ENCODE results near the gene CST7. TPM values are rescaled to one million over a fixed set of nuclear protein-coding genes. Genes with fewer than 3 reads are reported as not detected.

The CST7 gene, protein sequence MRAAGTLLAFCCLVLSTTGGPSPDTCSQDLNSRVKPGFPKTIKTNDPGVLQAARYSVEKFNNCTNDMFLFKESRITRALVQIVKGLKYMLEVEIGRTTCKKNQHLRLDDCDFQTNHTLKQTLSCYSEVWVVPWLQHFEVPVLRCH
- total RNA-seq: 11.7 TPM
- long read RNA-seq, transcript CST7-201 (4 exons, 930 nt): major isoform, 15 of 17 reads
- long read RNA-seq, partial matches to known transcripts: 0 of 17 reads
- long read RNA-seq, other reads (novel, unspliced or antisense): 2 of 17 reads

- peak within 1 kb of the TSS; percentile 39 for H3K4me3 ChIP-seq
- H3K27ac ChIP-seq: peak within 1 kb of the TSS; percentile 76
- H3K9me3 ChIP-seq: peaks cover 6% of the 10 kb centered on the region
- peak; percentile 75 to 86 for ATAC-seq
- H3K4me1 ChIP-seq: peaks cover 2% of the 10 kb centered on the region
- peak; percentile 62 for DNase-seq
- no peaks in the 10 kb centered on the region for H3K36me3 ChIP-seq
- intact Hi-C loops (cut with DNase I): no loop called here
- TF ChIP-seq CTCF (IDR thresholded peaks at IDR 0.05): no peak
- peaks cover 9% of the 10 kb centered on the region for H3K27me3 ChIP-seq (ENCODE audit: low read depth)
These were observed at the start of gene CST7 for GRCh38 chr20:24948939-24949679. Gene CST7 (plus strand): TSS chr20:24949269. CDS start chr20:24949506, 237 bp downstream.

- H3K9me3 ChIP-seq: peaks cover 20% of the 10 kb centered on the region
- no peak overlapping the region for H3K4me3 ChIP-seq
- TF ChIP-seq CTCF (IDR thresholded peaks at IDR 0.05): no peak
- ATAC-seq (no peak), DNase-seq (no peak)
- intact Hi-C loops (cut with DNase I): no loop called here
- no peaks in the 10 kb centered on the region for H3K27me3 ChIP-seq (ENCODE audit: low read depth)
- no peak overlapping the region for H3K27ac ChIP-seq
- no peaks in the 10 kb centered on the region for H3K4me1 ChIP-seq
- H3K36me3 ChIP-seq: no peaks in the 10 kb centered on the region
These were observed 42.3 kb upstream of the CST7 start for GRCh38 chr20:24906806-24907205.

GRCh38 chr20:24908642-24909041 lies 40.4 kb upstream of the CST7 start:
- Histone ChIP-seq H3K4me3 (no peak overlapping the region), H3K27ac (no peak overlapping the region), H3K27me3 (ENCODE audit: low read depth) (no peaks in the 10 kb centered on the region), H3K36me3 (no peaks in the 10 kb centered on the region), H3K9me3 (peaks cover 20% of the 10 kb centered on the region), H3K4me1 (no peaks in the 10 kb centered on the region)
- intact Hi-C loops (cut with DNase I): no loop called here
- TF ChIP-seq CTCF (IDR thresholded peaks at IDR 0.05): no peak
- DNase-seq (no peak), ATAC-seq (no peak)

DNA sequence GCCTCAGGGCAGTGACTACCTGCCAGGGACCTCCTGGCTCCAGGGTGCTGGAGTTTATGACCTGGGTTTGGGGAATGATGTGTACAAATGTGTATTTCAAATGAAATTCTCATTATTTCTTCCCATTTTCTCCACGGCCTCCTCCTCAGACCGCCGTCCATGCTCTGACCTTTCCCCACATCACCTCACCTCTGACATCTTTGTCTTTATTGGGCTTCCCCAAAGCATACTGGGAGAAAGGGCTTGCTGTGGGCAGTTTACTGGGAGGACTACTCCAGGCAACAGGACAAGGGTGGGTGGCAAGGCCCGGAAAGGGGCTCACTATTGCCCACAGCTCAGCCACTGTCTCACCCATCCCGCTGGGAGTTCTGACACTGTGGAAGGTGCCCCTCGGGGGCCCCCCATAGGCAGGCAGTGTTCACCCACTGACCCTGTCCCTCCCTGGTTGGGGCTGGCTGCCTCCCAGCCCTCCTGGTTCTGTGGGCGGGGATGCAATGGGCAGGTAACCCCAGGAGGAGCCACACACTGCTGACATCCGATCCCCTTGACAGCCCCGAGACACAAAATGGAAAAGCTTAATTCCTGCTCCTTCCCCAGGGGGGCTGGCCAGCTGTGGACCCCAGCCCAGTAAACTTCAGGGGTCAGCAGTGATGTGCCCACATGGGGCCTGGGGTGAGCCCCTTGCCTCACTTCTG lies 39.8 kb upstream of the CST7 start:
- intact Hi-C loops (cut with DNase I): no loop called here
- no peak for DNase-seq
- Histone ChIP-seq H3K27me3 (ENCODE audit: low read depth) (no peaks in the 10 kb centered on the region), H3K9me3 (peaks cover 20% of the 10 kb centered on the region), H3K27ac (no peak overlapping the region), H3K4me3 (no peak overlapping the region), H3K36me3 (no peaks in the 10 kb centered on the region), H3K4me1 (no peaks in the 10 kb centered on the region)
- ATAC-seq: peak in 1 of 2 donors; percentile 19
- no peak for TF ChIP-seq CTCF (IDR thresholded peaks at IDR 0.05)

DNA sequence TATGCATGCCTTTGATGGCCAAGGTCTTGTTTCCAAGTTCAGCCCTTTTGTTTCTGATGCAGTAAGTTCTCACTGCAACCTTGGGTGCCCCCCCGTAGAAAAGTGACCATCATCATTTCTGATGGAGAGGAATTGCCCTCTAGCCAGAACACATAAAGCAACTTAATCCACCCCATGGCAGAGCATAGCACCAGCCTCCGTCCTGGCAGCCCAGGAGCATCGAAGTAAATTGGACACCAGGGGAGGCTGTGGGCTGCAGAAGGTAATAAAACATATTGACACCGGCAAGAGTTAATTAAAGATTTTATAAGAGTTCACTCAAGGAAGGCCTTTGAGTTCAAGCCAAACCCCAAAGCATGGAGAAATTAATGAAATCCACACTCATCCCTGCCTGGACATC lies 39.2 kb upstream of the CST7 start:
- H3K27me3 ChIP-seq (ENCODE audit: low read depth): no peaks in the 10 kb centered on the region

More for the DNA sequence above, 39.2 kb upstream of the CST7 start:
- Histone ChIP-seq H3K27ac (no peak overlapping the region), H3K4me1 (no peaks in the 10 kb centered on the region), H3K9me3 (peaks cover 20% of the 10 kb centered on the region), H3K4me3 (no peak overlapping the region), H3K36me3 (no peaks in the 10 kb centered on the region)
- no peak for DNase-seq
- no peak for TF ChIP-seq CTCF (IDR thresholded peaks at IDR 0.05)
- intact Hi-C loops (cut with DNase I): no loop called here
- ATAC-seq: no peak

Measured in lower lobe of right lung (tissue), 2 donors.